Measurements from ENCODE around the gene PSMG3. TPM values are rescaled to one million over a fixed set of nuclear protein-coding genes. Genes with fewer than 3 reads are reported as not detected.
A peak's percentile ranks its signal among the peaks of the same experiment; 100 is the strongest.
"Not testable (repeated sequence)": the region's sequence is repeated elsewhere in the genome, so short reads cannot be mapped to it uniquely, and the experiment has no call there.

PSMG3 gene
- total RNA-seq, 1 donor from 2014 or later, result 34.1 TPM

GRCh38 chr7:1520539-1521234 is 49.1 kb downstream of the PSMG3 start:
- intact Hi-C loops (cut with DNase I), result no loop called here
- peak overlapping the region in 1 of 2 donors; percentile 23 for H3K27ac ChIP-seq

GRCh38 chr7:1519322-1519922 is 50.4 kb downstream of the PSMG3 start:
- H3K4me1 ChIP-seq; H3K27me3 ChIP-seq; intact Hi-C loops (cut with DNase I); H3K27ac ChIP-seq; H3K9me3 ChIP-seq; DNase-seq (ENCODE audit: low spot score in 2 of 2); H3K36me3 ChIP-seq; H3K4me3 ChIP-seq: not testable (repeated sequence)

More at GRCh38 chr7:1520539-1521234, 49.1 kb downstream of the PSMG3 start:
- TF ChIP-seq CTCF (IDR thresholded peaks at IDR 0.05), result no peak
- Histone ChIP-seq H3K27me3 (no peaks in the 10 kb centered on the region), H3K36me3 (no peaks in the 10 kb centered on the region), H3K4me3 (no peak overlapping the region), H3K9me3 (no peaks in the 10 kb centered on the region), H3K4me1 (no peaks in the 10 kb centered on the region)
- peak in 1 of 2 donors; percentile 82 for DNase-seq (ENCODE audit: low spot score in 2 of 2)

Other genes with a start within 250 kb of the PSMG3 start
- 76.5 TPM for gene MICALL2, start 110.6 kb downstream of the PSMG3 start, total RNA-seq
- gene INTS1, start 65.6 kb downstream of the PSMG3 start, total RNA-seq, result 80.7 TPM
- gene MAFK, start 39.3 kb downstream of the PSMG3 start, total RNA-seq, result 246 TPM
- gene TMEM184A, start 13.8 kb downstream of the PSMG3 start, total RNA-seq, result not detected
- gene ELFN1, start 100.2 kb upstream of the PSMG3 start, total RNA-seq, result 7.3 TPM